Measurements from ENCODE around the gene C19orf33.
A peak's percentile ranks its signal among the peaks of the same experiment; 100 is the strongest.
"Not testable (repeated sequence)": the region's sequence is repeated elsewhere in the genome, so short reads cannot be mapped to it uniquely, and the experiment has no call there.

C19orf33 gene

GRCh38 chr19:38309615-38310278 lies 5.7 kb downstream of the C19orf33 start:
- no peak for DNase-seq

- no peak for DNase-seq
Measured at GRCh38 chr19:38310279-38310670, 6.2 kb downstream of the C19orf33 start.

GRCh38 chr19:38310986-38311385 lies 6.9 kb downstream of the C19orf33 start:
- no peak for DNase-seq

- DNase-seq = peak; percentile 95
Measured at GRCh38 chr19:38315657-38316476, 11.8 kb downstream of the C19orf33 start, which contains the start of gene YIF1B. Gene YIF1B, minus strand, starts transcription at chr19:38315947. Its CDS starts 30 bp downstream, at chr19:38315917.

GRCh38 chr19:38316477-38317067 lies 12.5 kb downstream of the C19orf33 start:
- no peak for DNase-seq

- no peak for DNase-seq
Measured at GRCh38 chr19:38317104-38317612, 13.1 kb downstream of the C19orf33 start.

- DNase-seq = no peak
Measured at GRCh38 chr19:38318660-38319059, 14.6 kb downstream of the C19orf33 start.

GRCh38 chr19:38319421-38320258 lies 15.6 kb downstream of the C19orf33 start, which contains the start of gene KCNK6:
Gene KCNK6, plus strand, starts transcription at chr19:38319845. Its CDS starts 106 bp downstream, at chr19:38319951.
- DNase-seq = no peak

GRCh38 chr19:38320969-38321339 lies 16.9 kb downstream of the C19orf33 start:
- DNase-seq = no peak

GRCh38 chr19:38321646-38322196 lies 17.7 kb downstream of the C19orf33 start:
- no peak for DNase-seq

GRCh38 chr19:38323291-38323690 lies 19.2 kb downstream of the C19orf33 start:
- DNase-seq = no peak

GRCh38 chr19:38324431-38324830 lies 20.4 kb downstream of the C19orf33 start:
- no peak for DNase-seq

- DNase-seq = no peak
Measured at GRCh38 chr19:38326591-38326990, 22.5 kb downstream of the C19orf33 start.

GRCh38 chr19:38329651-38330050 lies 25.6 kb downstream of the C19orf33 start:
- no peak for DNase-seq

- no peak for DNase-seq
Measured at GRCh38 chr19:38331728-38332127, 27.7 kb downstream of the C19orf33 start.

- no peak for DNase-seq
Measured at GRCh38 chr19:38333245-38333644, 29.2 kb downstream of the C19orf33 start.

GRCh38 chr19:38335949-38336637 lies 32.0 kb downstream of the C19orf33 start:
- peak; percentile 92 for DNase-seq

- peak; percentile 89 for DNase-seq
Measured at GRCh38 chr19:38336638-38337359, 32.7 kb downstream of the C19orf33 start.

GRCh38 chr19:38337360-38337653 lies 33.3 kb downstream of the C19orf33 start:
- DNase-seq = no peak

GRCh38 chr19:38339011-38339410 lies 35.0 kb downstream of the C19orf33 start:
- DNase-seq = not testable (repeated sequence)

GRCh38 chr19:38340927-38341326 lies 36.9 kb downstream of the C19orf33 start:
- no peak for DNase-seq
